H1 (cell line): ENCODE measurements around the gene NKD2. TPM values are rescaled to one million over a fixed set of nuclear protein-coding genes. Genes with fewer than 3 reads are reported as not detected.

ENCODE experiments used
- CTCF ChIA-PET: fragments of 300-600 bp; sonication (Branson Sonifier 250); formaldehyde crosslinking; loops from one replicate; lab custom pipeline; 2021; ENCODE audit not compliant: partially characterized antibody; lab: Charles Lee
- POLR2A ChIA-PET: fragments of 300-600 bp; sonication (Branson Sonifier 250); formaldehyde crosslinking; loops from one replicate; lab custom pipeline; 2021; ENCODE audit warnings: inconsistent platforms; ENCODE audit not compliant: partially characterized antibody; lab: Charles Lee
- DNase-seq, 2 experiments: peaks; one replicate each; pipeline versions ENCODE4 v3.0.0 to v3.0.0-alpha.2; 2010 to 2022; ENCODE audit warnings: low spot score in 2 of 2, low read depth in 1 of 2, mixed read lengths in 1 of 2
- FAIRE-seq: peaks from 2 replicates; lab custom pipeline; 2011; peaks lifted over from hg19 to GRCh38; lab: Jason Lieb, UNC
- H2AFZ ChIP-seq: 2 replicates; pipeline ENCODE4 v1.8.1; 2012; ENCODE audit warnings: low read length, inconsistent platforms
- H2AK5ac ChIP-seq: 2 replicates; pipeline ENCODE4 v1.6.1; 2013; ENCODE audit warnings: low read depth, low read length
- H2BK120ac ChIP-seq: replicated peaks from 2 replicates; pipeline ENCODE3; 2013; ENCODE audit warnings: low read depth, low read length, inconsistent platforms
- H2BK12ac ChIP-seq: 2 replicates; pipeline ENCODE4 v1.6.1; 2013; ENCODE audit warnings: low read depth, low read length
- H2BK15ac ChIP-seq: 2 replicates; pipeline ENCODE4 v1.6.1; 2013; ENCODE audit warnings: low read length
- H2BK20ac ChIP-seq: 2 replicates; pipeline ENCODE4 v1.6.1; 2013; ENCODE audit warnings: low read length
- H2BK5ac ChIP-seq: 2 replicates; pipeline ENCODE4 v1.6.1; 2013; ENCODE audit warnings: low read depth, low read length
- H3K14ac ChIP-seq: 2 replicates; pipeline ENCODE4 v1.6.1; 2013; ENCODE audit warnings: inconsistent platforms; ENCODE audit not compliant: insufficient read length
- H3K18ac ChIP-seq: 2 replicates; pipeline ENCODE4 v1.6.1; 2013; ENCODE audit warnings: low read length; ENCODE audit errors: extremely low read depth
- H3K23ac ChIP-seq: 2 replicates; pipeline ENCODE4 v1.6.1; 2013; ENCODE audit warnings: inconsistent platforms; ENCODE audit not compliant: insufficient read length
- H3K23me2 ChIP-seq: 2 replicates; pipeline ENCODE4 v1.6.1; 2013; ENCODE audit warnings: low read depth, low read length
- H3K27ac ChIP-seq: 2 replicates; pipeline ENCODE4 v1.6.1; 2011; ENCODE audit warnings: low read depth, low read length, inconsistent platforms
- H3K27me3 ChIP-seq, 4 experiments: replicated peaks in 1 of 4; 1 replicate in 1 of 4; 2 replicates in 3 of 4; pipeline versions ENCODE4 v1.6.1 to v1.8.1; 2011 to 2013; ENCODE audit warnings: low read length in 3 of 4, mild to moderate bottlenecking in 3 of 4, inconsistent platforms in 2 of 4, mixed read lengths in 2 of 4, moderate library complexity in 1 of 4; ENCODE audit not compliant: control insufficient read depth in 3 of 4, insufficient read depth in 3 of 4; ENCODE audit errors: extremely low read depth in 1 of 4
- H3K36me3 ChIP-seq, 4 experiments: 2 replicates each; pipeline versions ENCODE4 v1.6.1 to v1.8.1; 2011 to 2013; ENCODE audit warnings: mild to moderate bottlenecking in 4 of 4, low read length in 3 of 4, moderate library complexity in 2 of 4, control low read depth in 1 of 4, inconsistent platforms in 1 of 4; ENCODE audit not compliant: insufficient read depth in 4 of 4, control insufficient read depth in 2 of 4
- H3K4ac ChIP-seq: replicated peaks from 2 replicates; pipeline ENCODE3; 2013; ENCODE audit warnings: low read length, low read depth, mixed read lengths, inconsistent platforms; ENCODE audit not compliant: insufficient read length
- H3K4me1 ChIP-seq, 4 experiments: replicated peaks in 1 of 4; 1 replicate in 1 of 4; 2 replicates in 3 of 4; pipeline versions ENCODE4 v1.6.1 to v1.8.1; 2011 to 2013; ENCODE audit warnings: low read length in 3 of 4, inconsistent platforms in 2 of 4, mixed read lengths in 1 of 4; ENCODE audit not compliant: insufficient read depth in 4 of 4, control insufficient read depth in 3 of 4
- H3K4me2 ChIP-seq, 2 experiments: 2 replicates each; pipeline versions ENCODE4 v1.6.1 to v1.8.1; 2011 to 2013; ENCODE audit warnings: low read depth in 2 of 2, low read length in 2 of 2, control low read depth in 1 of 2, inconsistent platforms in 1 of 2, mild to moderate bottlenecking in 1 of 2; ENCODE audit not compliant: insufficient read depth in 1 of 2
- H3K4me3 ChIP-seq, 4 experiments: fragments of 200-600, 300-600 bp in 1 of 4; sonication (generic), shearing (Covaris generic), sonication (Bioruptor Twin) in 1 of 4; 2 replicates each; pipeline versions ENCODE4 v1.5.1 to v1.8.1; 2011 to 2016; ENCODE audit warnings: low read length in 4 of 4, low read depth in 3 of 4, control low read depth in 2 of 4, inconsistent platforms in 2 of 4, mild to moderate bottlenecking in 2 of 4, mixed read lengths in 1 of 4, moderate library complexity in 1 of 4; ENCODE audit not compliant: insufficient read depth in 2 of 4; ENCODE audit errors: extremely low read depth in 1 of 4
- H3K56ac ChIP-seq: replicated peaks from 2 replicates; pipeline ENCODE3; 2013; ENCODE audit warnings: low read depth, mild to moderate bottlenecking, mixed read lengths, low read length, inconsistent platforms; ENCODE audit not compliant: insufficient read length
- H3K79me1 ChIP-seq: 2 replicates; pipeline ENCODE4 v1.6.1; 2013; ENCODE audit warnings: low read depth, low read length, control low read depth
- H3K79me2 ChIP-seq, 2 experiments: 2 replicates each; pipeline versions ENCODE4 v1.6.1 to v1.8.1; 2012 to 2013; ENCODE audit warnings: low read length in 2 of 2, mild to moderate bottlenecking in 2 of 2, inconsistent platforms in 1 of 2; ENCODE audit not compliant: insufficient read depth in 2 of 2, control insufficient read depth in 1 of 2
- H3K9ac ChIP-seq, 4 experiments: replicated peaks in 1 of 4; 1 replicate in 1 of 4; 2 replicates in 3 of 4; pipeline versions ENCODE4 v1.6.1 to v1.8.1; 2011 to 2013; ENCODE audit warnings: low read depth in 3 of 4, low read length in 3 of 4, control low read depth in 2 of 4, mild to moderate bottlenecking in 2 of 4, moderate library complexity in 2 of 4, inconsistent platforms in 1 of 4; ENCODE audit errors: extremely low read depth in 1 of 4
- H3K9me3 ChIP-seq, 2 experiments: 2 replicates each; pipeline versions ENCODE4 v1.6.1 to v1.8.1; 2012 to 2013; ENCODE audit warnings: mild to moderate bottlenecking in 2 of 2, moderate library complexity in 2 of 2, control low read depth in 1 of 2, inconsistent platforms in 1 of 2, low read depth in 1 of 2, low read length in 1 of 2, mixed read lengths in 1 of 2; ENCODE audit not compliant: insufficient read depth in 2 of 2
- H4K20me1 ChIP-seq, 2 experiments: replicated peaks in 1 of 2; 2 replicates each; pipeline versions ENCODE3 to v1.8.1; 2011 to 2013; ENCODE audit warnings: inconsistent platforms in 2 of 2, low read length in 2 of 2, mild to moderate bottlenecking in 1 of 2; ENCODE audit not compliant: insufficient read depth in 2 of 2, control insufficient read depth in 1 of 2
- H4K5ac ChIP-seq: 2 replicates; pipeline ENCODE4 v1.6.1; 2013; ENCODE audit warnings: low read length, low read depth, mixed read lengths, inconsistent platforms; ENCODE audit not compliant: insufficient read length
- H4K8ac ChIP-seq: 2 replicates; pipeline ENCODE4 v1.8.0; 2013; ENCODE audit warnings: mild to moderate bottlenecking, moderate library complexity, low read length, inconsistent platforms; ENCODE audit not compliant: insufficient read depth; ENCODE audit errors: extremely low read depth
- H4K91ac ChIP-seq: replicated peaks from 2 replicates; pipeline ENCODE3; 2013; ENCODE audit warnings: low read length, mixed read lengths, inconsistent platforms; ENCODE audit not compliant: insufficient read length
- ATF2 ChIP-seq: IDR thresholded peaks from 2 replicates; pipeline ENCODE4 v1.6.1; 2012; ENCODE audit warnings: low read length, inconsistent platforms
- CTCF ChIP-seq, 3 experiments: IDR thresholded peaks; 1 replicate in 2 of 3; 2 replicates in 1 of 3; pipeline versions ENCODE4 v1.5.1 to v1.6.1; 2011; ENCODE audit warnings: low read length in 3 of 3, mild to moderate bottlenecking in 3 of 3, inconsistent platforms in 2 of 3, low read depth in 1 of 3, moderate library complexity in 1 of 3; ENCODE audit not compliant: insufficient read depth in 1 of 3; ENCODE audit errors: control extremely low read depth in 1 of 3
- E2F6 ChIP-seq: IDR thresholded peaks from 2 replicates; pipeline ENCODE4 v1.6.1; 2012; ENCODE audit warnings: inconsistent platforms
- FOSL1 ChIP-seq: IDR thresholded peaks from 2 replicates; pipeline ENCODE4 v1.6.1; 2011; ENCODE audit warnings: mild to moderate bottlenecking, low read depth, low read length, moderate library complexity; ENCODE audit not compliant: insufficient read depth
- JUN ChIP-seq: IDR thresholded peaks from 2 replicates; pipeline ENCODE4 v1.6.1; 2011; ENCODE audit warnings: low read depth, mild to moderate bottlenecking, improper control_type of control experiment, low read length
- KDM1A ChIP-seq: fragments of 200-600, 300-600 bp; sonication (generic); IDR thresholded peaks from 2 replicates; pipeline ENCODE4 v1.7.1; 2016; ENCODE audit warnings: mild to moderate bottlenecking, low read length, borderline replicate concordance
- MAFK ChIP-seq: IDR thresholded peaks from 2 replicates; pipeline ENCODE4 v1.6.1; 2012; ENCODE audit warnings: low read depth, mild to moderate bottlenecking, improper control_type of control experiment, low read length
- POLR2AphosphoS5 ChIP-seq: IDR thresholded peaks from 2 replicates; pipeline ENCODE4 v1.6.1; 2011; ENCODE audit warnings: low read depth, low read length
- SIX5 ChIP-seq: IDR thresholded peaks from 2 replicates; pipeline ENCODE4 v1.6.1; 2011; ENCODE audit warnings: mild to moderate bottlenecking, low read depth, low read length
- TCF12 ChIP-seq: IDR thresholded peaks from 2 replicates; pipeline ENCODE4 v1.6.1; 2011; ENCODE audit warnings: low read depth, mild to moderate bottlenecking, low read length
- WGBS, 2 experiments: shearing (Covaris generic) in 1 of 2; methylation state at CpG; one replicate each; pipeline versions ENCODE4 v1.1.6 to v1.1.7; 2013 to 2015; ENCODE audit warnings: low lambda C conversion rate in 2 of 2, mixed read lengths in 2 of 2, inconsistent platforms in 1 of 2, low coverage in 1 of 2, missing lambda C conversion rate in 1 of 2; ENCODE audit not compliant: insufficient replicate concordance in 2 of 2, insufficient coverage in 1 of 2, insufficient read length in 1 of 2; ENCODE audit errors: extremely low coverage in 1 of 2, missing lambda C conversion rate in 1 of 2; 5-methylcytosine and 5-hydroxymethylcytosine counted together
- polyA plus RNA-seq, 7 experiments: library from polyadenylated mRNA; depleted of rRNA in 3 of 7; stranded (reverse) in 5 of 7; unstranded in 2 of 7; fragments of >200 nt in 5 of 7; fragments of 200-250 nt in 2 of 7; gene quantifications; 1 replicate in 5 of 7; 2 replicates in 1 of 7; 4 replicates in 1 of 7; pipeline versions ENCODE4 v1.2.1 to v1.2.3, GENCODE V29; 2011 to 2013; ENCODE audit warnings: missing spikeins in 2 of 7, mixed read lengths in 2 of 7
- total RNA-seq: library from RNA; stranded (reverse); fragmentation: NEBNext Ultra II Directional; extraction: Animal tissue kit (Norgen Biotek cat#: 25700); gene quantifications from 2 replicates; pipeline ENCODE4 v1.2.1, GENCODE V29; 2021

Gene NKD2
- total and polyA plus RNA-seq, 2 of the 8 experiments (the other 6 are each of a cell fraction or from before 2014, with no cell fraction given) = 5.5 to 7.9 TPM

- Histone ChIP-seq H4K20me1 (no peaks in the 10 kb centered on the region), H3K4me3 (no peak overlapping the region), H2BK12ac (no peak overlapping the region), H2BK5ac (no peak overlapping the region), H3K4me2 (no peak overlapping the region), H2AFZ (no peak overlapping the region), H3K14ac (no peak overlapping the region), H3K27ac (no peak overlapping the region), H4K91ac (no peak overlapping the region), H2BK15ac (no peak overlapping the region), H3K56ac (no peak overlapping the region), H3K79me2 (no peaks in the 10 kb centered on the region), H2BK120ac (no peak overlapping the region), H4K5ac (no peak overlapping the region), H3K18ac (no peak overlapping the region), H3K36me3 (no peaks in the 10 kb centered on the region), H2BK20ac (no peak overlapping the region), H3K4me1 (no peaks in the 10 kb centered on the region), H3K4ac (no peak overlapping the region), H3K79me1 (no peaks in the 10 kb centered on the region), H3K23me2 (no peaks in the 10 kb centered on the region), H3K9me3 (no peaks in the 10 kb centered on the region), H3K23ac (no peak overlapping the region), H3K9ac (no peak overlapping the region), H3K27me3 (no peaks in the 10 kb centered on the region), H4K8ac (no peak overlapping the region), H2AK5ac (no peak overlapping the region)
- POLR2A ChIA-PET = no interaction called here
- no peak for FAIRE-seq
- CTCF ChIA-PET = interaction anchor here (1.1 to 1.9 kb wide), 5 partner anchors 9 to 39 kb away, joined by 3 to 6 read pairs (median 4); no protein-coding TSS in a partner anchor
- 86% methylated on average over 6 of the region's 6 CpGs; no CpG with 5 or more reads in 1 of the 2 experiments for WGBS, 2 experiments
- TF ChIP-seq E2F6 (no peak), SIX5 (no peak), TCF12 (no peak), KDM1A (no peak), ATF2 (no peak), CTCF (IDR thresholded peaks at IDR 0.05; ENCODE audit: control extremely low read depth in 1 of 3, insufficient read depth in 1 of 3, low read depth in 1 of 3, low read length in 3 of 3) (no peak), MAFK (no peak), JUN (no peak), FOSL1 (no peak), POLR2AphosphoS5 (no peak)
- DNase-seq = no peak
These were observed 41.7 kb upstream of the NKD2 start for GRCh38 chr5:966941-967340.
